ENCODE measurements around the gene GPR37.

GPR37 gene

GRCh38 chr7:124728610-124729009, 37.0 kb downstream of the GPR37 start:
- FAIRE-seq, result no peak
- TF ChIP-seq POLR2A (IDR thresholded peaks at IDR 0.05; ENCODE audit: low read depth, low read length), result no peak
- DNase-seq (ENCODE audit: insufficient read length, low spot score), result no peak

DNA sequence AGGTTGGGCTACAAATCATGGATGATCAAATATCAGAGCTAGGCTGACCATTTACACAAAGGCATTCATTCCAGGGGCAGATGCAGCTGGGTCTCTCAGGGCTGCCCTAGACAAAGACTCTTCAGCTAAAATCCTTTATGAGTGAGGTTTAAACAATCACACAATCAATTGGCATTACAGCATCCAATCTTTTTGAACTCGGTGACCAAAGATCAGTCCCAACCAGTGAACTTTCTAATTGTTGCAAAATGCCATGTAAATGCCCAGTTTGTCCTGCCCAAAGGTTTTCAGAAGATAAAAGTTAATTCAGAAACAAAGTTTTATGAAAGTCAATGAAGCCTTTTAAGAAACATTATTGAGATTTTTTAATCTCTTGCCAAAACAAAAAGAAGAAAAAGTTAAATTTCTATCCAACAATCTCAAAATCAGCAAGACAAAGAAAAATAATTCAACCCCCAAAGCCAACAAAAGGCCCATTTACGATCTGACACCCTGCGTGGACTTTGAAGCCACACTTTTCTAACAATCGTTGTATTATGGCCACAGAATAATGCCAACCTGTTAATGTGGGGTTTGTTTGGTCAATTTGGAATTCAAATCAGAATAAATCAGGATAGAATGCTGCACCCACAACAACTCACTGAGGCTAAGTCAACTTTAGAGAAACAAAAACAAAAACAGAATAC, 40.9 kb downstream of the GPR37 start:
- no peak for TF ChIP-seq POLR2A (IDR thresholded peaks at IDR 0.05; ENCODE audit: low read depth, low read length)
- DNase-seq (ENCODE audit: insufficient read length, low spot score), result no peak
- no peak for FAIRE-seq

DNA sequence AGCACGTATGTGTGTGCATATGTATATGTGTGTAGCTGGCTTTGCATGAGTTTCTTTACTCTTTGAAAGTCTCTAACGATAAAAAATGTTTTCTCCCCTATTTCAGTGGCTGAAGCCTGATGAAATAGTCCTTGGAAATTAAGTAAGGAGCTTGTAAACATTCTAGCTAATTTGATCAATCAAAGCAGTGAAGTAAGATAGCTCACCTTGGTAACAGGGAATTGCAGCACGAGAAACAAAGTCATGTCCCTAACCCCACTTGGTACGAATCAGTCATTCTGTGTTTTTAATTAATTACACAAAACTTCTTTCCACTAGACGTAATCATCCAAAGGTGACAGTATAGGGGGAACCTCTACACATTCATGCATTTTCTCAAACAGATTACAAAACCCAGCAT, 41.5 kb downstream of the GPR37 start:
- FAIRE-seq (no peak), DNase-seq (ENCODE audit: insufficient read length, low spot score) (no peak)
- TF ChIP-seq POLR2A (IDR thresholded peaks at IDR 0.05; ENCODE audit: low read depth, low read length), result no peak

- FAIRE-seq (peak; percentile 97), DNase-seq (ENCODE audit: insufficient read length, low spot score) (peak; percentile 11)
- no peak for TF ChIP-seq POLR2A (IDR thresholded peaks at IDR 0.05; ENCODE audit: low read depth, low read length)
Observed at GRCh38 chr7:124723012-124723411, 42.6 kb downstream of the GPR37 start.

- FAIRE-seq, result peak; percentile 98
- no peak for TF ChIP-seq POLR2A (IDR thresholded peaks at IDR 0.05; ENCODE audit: low read depth, low read length)
- peak; percentile 4 for DNase-seq (ENCODE audit: insufficient read length, low spot score)
Observed at GRCh38 chr7:124722292-124722691, 43.3 kb downstream of the GPR37 start.

DNA sequence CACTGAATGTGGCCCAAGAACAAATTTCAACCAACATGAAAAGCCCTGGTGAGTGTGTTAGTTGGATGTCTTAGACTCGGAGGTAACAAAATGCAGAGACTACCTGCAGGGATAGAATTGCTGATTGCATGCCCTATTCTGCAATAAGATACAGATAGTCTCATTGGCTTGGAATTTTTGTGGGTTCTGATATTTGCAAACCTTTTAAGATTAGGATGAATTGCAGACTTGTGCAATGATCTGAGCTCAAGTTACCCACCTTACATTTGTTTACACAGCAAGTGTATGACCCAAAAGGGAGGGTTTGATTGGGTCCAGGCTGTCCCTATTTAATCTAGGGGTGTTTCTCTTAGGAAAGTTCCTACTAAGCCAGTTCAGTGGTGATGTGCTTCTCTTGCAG, 45.4 kb downstream of the GPR37 start:
- FAIRE-seq, result peak; percentile 60
- no peak for TF ChIP-seq POLR2A (IDR thresholded peaks at IDR 0.05; ENCODE audit: low read depth, low read length)

DNA sequence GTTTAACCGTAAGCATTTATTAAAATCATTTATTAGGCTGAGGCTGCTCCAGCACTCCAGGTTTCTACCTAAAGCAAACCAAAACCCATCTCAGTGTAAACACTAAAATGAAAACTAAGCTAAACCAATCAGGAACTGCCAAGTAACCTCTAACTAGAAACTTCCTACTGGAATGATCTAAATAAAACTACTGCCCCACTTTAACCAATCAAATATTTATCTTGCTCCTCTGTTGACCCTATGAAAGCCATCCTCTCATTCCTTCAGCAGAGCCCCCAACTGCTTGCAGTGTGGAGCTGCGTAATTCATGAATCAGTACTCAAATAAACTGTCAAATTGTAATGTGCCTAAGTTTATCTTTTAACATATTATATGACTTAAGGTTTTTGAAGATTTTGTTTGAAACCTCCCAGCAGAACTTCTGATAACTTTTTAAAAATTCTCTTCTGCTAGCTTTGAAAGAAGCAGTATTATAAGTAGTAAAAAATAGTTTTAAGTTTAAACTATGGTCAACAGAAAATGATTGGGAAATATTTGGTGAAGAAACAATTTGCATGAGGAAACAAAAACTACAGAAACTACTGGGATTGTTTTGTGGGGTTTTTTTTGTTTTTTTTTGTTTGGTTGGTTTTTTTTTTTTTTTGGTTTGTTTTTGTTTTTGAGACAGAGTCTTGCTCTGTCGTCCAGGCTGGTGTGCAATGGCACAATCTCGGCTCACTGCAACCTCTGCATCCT, 47.4 kb downstream of the GPR37 start:
- FAIRE-seq, result peak; percentile 65
- no peak for DNase-seq (ENCODE audit: insufficient read length, low spot score)
- no peak for TF ChIP-seq POLR2A (IDR thresholded peaks at IDR 0.05; ENCODE audit: low read depth, low read length)

More for the DNA sequence above, 45.4 kb downstream of the GPR37 start:
- peak; percentile 6 for DNase-seq (ENCODE audit: insufficient read length, low spot score)

DNA sequence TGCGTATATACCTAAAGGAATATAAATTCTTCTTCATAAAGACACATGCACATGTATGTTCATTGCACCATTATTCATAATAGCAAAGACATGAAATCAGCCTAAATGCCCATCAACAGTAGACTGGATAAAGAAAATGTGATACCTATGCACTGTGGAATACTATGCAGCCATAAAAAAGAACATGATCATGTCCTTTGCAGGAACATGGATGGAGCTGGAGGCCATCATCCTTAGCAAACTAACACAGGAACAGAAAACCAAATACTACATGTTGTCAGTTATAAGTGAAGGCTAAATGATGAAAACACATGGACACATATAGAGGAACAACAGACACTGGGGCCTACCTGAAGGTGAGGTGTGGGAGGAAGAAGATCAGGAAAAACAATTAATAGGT, 48.7 kb downstream of the GPR37 start:
- FAIRE-seq, result no peak
- TF ChIP-seq POLR2A (IDR thresholded peaks at IDR 0.05; ENCODE audit: low read depth, low read length), result no peak
- DNase-seq (ENCODE audit: insufficient read length, low spot score), result no peak

DNA sequence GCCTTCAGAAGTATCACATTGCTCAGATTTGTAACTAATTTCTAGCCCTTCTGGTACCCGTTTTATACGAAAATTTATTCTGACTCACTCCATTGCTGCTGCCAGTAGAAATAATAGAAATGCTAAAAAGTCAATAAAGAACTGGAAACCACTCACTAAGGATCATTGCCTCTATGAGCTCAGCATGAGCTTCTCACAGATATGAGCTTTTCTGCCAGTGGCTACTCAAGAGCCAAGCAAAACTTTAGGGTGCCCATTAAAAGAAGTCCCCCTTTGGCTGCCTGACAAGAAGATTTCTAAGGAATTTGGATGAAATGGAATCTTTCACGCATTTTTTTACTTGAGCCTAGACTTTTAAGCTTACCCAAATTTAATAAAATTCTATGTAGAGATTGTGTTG, 52.5 kb downstream of the GPR37 start:
- no peak for FAIRE-seq
- DNase-seq (ENCODE audit: insufficient read length, low spot score), result no peak
- TF ChIP-seq POLR2A (IDR thresholded peaks at IDR 0.05; ENCODE audit: low read depth, low read length), result no peak

- no peak for FAIRE-seq
- no peak for DNase-seq (ENCODE audit: insufficient read length, low spot score)
- no peak for TF ChIP-seq POLR2A (IDR thresholded peaks at IDR 0.05; ENCODE audit: low read depth, low read length)
Observed at GRCh38 chr7:124712017-124712416, 53.6 kb downstream of the GPR37 start.

DNA sequence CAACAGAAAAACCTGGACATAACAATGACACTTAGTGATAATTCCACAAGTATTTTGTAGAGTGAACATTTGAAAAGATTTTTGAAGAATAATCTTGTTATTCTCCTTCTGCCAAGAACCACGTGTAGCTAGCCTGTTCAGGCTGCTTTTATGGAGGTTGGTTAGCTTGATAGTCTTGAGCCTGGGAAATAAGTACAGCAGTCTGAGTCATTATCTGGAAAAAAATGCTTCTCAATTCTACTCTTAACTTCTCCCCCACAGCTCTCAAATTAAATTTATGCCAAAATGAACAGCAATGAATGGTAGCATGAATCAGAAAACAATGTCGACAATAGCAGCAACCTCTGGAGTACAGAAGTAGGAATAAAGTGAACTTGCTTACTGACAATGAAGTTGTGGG, 63.2 kb downstream of the GPR37 start:
- DNase-seq (ENCODE audit: insufficient read length, low spot score) (no peak), FAIRE-seq (no peak)
- no peak for TF ChIP-seq POLR2A (IDR thresholded peaks at IDR 0.05; ENCODE audit: low read depth, low read length)

- no peak for DNase-seq (ENCODE audit: insufficient read length, low spot score)
- FAIRE-seq, result no peak
- TF ChIP-seq POLR2A (IDR thresholded peaks at IDR 0.05; ENCODE audit: low read depth, low read length), result no peak
Observed at GRCh38 chr7:124701955-124702354, 63.6 kb downstream of the GPR37 start.

DNA sequence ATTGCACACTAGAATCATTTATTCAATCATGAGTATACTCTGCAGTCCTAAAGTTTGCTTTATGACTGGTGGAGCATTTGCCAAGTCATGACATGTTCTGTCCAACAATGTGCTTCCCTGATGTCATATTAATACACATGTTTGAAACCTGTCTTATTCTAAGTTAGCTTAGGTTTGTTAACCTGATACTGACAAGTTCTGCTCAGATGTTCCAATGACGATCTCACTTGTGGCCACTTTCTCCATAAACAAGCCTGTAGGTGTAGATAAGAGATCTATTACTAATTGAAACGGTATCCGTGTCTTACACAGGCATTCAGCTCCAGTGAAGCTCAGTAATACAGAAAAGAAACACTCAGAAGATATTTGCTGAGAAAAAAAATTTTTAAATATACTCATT, 64.9 kb downstream of the GPR37 start:
- FAIRE-seq, result no peak
- TF ChIP-seq POLR2A (IDR thresholded peaks at IDR 0.05; ENCODE audit: low read depth, low read length), result no peak

DNA sequence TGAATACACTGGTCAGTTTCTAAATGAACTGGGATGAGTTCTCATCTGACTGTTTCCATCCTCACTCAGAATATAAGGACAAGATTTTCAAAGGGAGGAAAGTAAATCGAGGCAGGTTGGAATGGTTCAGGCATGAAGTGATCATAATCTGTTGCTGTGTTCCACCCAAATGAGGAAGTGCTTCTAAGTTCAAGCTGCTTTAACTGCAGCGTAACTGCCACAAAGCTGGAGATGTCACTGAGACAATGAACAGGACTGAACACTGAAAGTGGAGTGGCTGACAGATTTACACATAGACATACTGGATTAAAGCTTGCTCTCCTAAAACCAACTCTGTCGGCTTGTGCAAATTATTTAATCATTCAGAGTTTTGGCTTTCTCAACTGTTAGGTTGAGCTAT, 66.6 kb downstream of the GPR37 start:
- TF ChIP-seq POLR2A (IDR thresholded peaks at IDR 0.05; ENCODE audit: low read depth, low read length), result no peak
- DNase-seq (ENCODE audit: insufficient read length, low spot score), result no peak
- no peak for FAIRE-seq

More for the DNA sequence above, 64.9 kb downstream of the GPR37 start:
- no peak for DNase-seq (ENCODE audit: insufficient read length, low spot score)

GRCh38 chr7:124697746-124698145, 67.8 kb downstream of the GPR37 start:
- DNase-seq (ENCODE audit: insufficient read length, low spot score) (no peak), FAIRE-seq (no peak)
- TF ChIP-seq POLR2A (IDR thresholded peaks at IDR 0.05; ENCODE audit: low read depth, low read length), result no peak
